GM04503 (cell line): ENCODE measurements around the gene DUOXA1.
A peak's percentile ranks its signal among the peaks of the same experiment; 100 is the strongest.

Experiments
- DNase-seq: peaks from one replicate; pipeline ENCODE4 v3.0.0-alpha.2; 2012; ENCODE audit warnings: low read depth

DUOXA1 gene

DNA sequence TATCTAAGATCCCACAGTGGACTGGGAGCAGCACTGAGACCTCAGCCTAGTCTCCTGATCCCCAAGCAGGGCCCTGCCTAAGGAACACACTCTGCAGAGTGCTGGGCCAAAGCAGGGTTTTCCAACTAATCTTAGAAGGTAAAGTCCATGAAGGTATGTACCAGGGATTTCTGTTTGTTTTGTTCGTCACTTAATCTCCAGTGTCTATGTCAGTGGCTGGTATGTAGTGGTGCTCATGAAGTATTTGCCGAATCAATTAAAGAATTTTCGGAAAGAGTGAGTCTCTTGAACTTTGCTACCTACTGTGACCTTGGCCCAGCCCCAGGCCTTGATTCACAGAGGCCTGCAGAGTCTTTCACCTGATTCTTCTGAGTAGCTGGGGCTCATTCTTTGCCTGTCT lies 1.8 kb upstream of the DUOXA1 start:
- DNase-seq: no peak

DNA sequence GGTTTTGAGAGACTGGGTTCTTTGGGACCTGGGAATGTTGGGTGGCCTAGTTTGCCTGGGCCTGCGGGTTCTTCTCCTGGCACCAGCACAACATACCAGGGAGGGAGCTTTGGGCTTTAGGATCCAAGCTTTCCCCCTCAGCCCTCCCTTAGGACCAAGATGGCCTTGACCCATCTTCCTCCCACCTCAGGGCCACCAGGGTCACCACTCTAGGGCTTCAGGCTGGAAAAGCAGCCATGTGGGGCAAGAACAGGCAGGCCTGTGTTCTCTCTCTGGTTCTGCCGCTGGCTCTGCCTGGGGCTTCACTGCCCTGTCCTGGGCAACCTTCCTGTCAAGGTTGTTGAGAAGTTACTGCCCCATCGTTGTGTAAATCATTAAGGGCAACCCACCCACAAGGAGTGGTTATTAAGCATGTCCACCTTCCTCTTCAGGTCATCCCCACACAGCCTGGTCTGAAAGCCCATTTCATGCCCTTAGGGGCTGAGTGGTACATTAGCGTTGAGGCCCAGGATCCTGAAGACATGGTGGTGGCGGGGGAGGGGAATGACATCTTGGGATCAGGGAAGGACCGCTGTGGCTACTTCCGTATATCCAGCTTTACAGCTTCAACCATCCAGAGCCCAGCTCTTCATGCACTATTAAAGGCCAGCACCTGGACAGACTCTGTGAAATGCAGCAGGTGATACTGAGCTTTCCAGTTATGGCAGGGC lies 767 bp upstream of the DUOXA1 start:
- no peak for DNase-seq

DNA sequence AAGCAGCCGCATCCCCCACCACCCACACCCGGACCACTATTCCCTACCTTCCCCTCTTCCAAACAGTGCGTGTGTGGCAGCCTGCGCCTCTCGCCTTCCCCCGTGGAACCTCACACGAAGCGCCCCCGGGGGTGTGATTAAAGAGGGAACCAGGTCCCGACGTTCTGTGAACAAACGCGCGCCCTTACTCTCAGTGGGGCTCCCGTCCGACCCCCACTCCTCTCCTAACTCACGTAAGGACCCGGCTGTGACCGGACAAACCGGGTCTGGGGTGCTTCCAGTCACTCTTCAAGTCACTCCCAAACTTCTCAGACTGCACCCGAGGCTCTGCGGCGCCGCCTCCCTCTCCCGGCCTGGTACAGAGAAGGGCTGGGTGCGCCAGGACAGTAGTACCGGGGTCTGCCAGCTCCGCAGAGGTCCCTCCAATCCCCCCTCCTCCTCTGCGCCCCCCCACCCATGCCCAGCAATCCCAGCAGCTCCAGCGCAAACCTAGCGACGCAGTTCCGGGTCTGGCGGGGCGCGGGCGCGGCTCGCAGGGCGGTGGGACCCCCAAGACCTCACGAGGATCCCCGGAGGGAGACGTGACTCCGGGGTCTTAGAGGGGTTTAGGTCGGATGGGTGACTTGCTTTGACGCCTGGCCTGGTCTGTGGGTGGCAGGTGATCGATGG lies 574 bp downstream of the DUOXA1 start:
- DNase-seq: no peak

DNA sequence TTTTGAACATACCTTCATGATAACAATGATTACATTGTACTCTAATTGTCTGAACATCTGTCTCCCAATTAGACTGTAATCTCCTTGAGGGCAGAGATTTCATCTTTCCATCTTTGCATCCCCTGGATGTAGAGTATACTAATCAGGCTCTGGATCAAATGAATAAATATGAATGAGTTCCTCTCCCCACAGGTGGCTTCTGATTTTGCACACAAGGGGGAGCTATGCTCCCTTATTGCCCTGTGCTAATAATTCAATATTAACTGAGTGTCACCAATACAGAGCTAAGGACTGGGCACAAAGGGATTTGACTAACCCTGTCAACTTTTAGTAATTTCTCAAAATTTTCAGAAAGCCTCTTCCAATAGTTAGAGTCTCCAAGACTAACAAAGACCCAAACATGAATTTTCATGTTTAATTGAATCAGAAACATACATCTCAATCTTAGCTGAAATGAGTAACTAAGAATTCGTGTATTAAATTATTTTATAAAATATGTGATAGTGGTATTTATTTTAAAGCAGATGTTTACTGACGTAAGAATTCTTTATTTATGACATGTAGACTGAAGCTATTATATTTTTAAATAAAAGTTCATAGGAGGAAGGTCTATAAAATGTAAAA lies 3.0 kb downstream of the DUOXA1 start:
- DNase-seq: no peak

DNA sequence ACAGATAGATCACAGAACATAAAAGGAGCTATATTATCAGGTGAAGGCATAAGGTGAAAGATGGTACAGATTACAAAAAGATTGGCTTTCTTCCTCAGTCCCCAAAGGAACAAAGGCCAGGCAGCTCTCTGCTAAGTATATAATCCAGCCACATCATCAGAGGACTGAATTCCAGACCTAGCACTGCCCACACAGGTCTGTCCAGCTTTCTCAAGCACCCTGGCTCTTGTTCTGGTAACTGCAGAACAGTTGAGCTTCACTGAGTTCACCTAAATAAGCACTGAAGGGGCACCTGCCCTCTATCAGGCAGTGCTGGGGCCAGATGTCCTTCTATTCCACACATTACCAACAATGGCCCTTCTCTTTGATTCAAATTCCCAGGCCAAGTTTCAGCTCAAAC lies 6.3 kb downstream of the DUOXA1 start:
- no peak for DNase-seq

DNA sequence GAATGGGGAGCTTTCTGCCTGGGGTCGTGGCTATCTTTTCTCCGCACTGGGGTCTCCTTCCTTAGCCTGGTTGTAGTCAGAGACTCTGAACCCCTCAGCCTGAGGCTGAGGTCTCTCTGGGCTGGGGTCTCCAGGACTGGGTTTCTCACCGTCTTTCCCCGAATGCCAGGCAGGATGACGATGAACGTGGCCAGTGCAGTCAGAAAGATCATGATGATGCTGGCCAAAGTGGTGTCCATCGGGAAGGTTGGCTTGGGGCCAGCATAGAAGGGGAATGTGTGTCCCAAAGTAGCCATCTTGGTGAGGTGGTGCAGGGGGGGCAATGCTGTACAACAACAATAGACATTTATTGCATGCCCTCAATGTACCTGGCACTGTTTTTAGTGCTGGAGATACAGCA lies 7.0 kb downstream of the DUOXA1 start:
- DNase-seq: no peak

DNA sequence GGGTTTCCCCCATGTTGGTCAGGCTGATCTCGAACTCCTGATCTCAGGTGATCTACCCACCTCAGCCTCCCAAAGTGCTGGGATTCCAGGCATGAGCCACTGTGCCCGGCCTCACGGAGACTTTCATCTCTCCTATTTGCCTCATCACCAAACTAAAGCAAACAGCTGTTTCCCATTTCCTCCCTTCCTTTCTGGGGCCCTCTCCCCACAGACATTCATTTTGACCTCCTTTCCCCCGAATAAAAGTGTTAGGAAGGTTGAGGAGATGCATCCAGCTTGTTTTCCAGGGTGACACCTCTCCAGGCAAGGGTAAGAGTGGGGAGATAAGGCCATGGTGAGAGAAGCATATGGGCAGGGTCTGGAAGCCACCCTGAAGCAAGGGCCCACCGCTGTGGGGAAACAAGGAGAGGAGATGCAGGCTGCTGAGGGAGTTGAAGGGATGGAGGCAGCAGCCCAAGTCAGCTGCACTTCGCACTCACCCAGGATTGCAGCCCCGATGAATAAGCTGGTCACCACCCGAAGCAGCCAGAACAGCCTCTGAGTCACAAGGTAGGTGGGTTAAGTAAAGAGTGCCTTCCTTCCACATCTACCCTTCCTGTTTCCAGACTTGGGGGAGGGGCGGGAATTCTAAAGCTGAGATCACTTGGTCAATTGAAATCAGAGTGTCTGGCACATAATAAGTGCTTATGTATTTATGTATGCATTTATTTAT lies 7.8 kb downstream of the DUOXA1 start:
- DNase-seq: peak; percentile 44

DNA sequence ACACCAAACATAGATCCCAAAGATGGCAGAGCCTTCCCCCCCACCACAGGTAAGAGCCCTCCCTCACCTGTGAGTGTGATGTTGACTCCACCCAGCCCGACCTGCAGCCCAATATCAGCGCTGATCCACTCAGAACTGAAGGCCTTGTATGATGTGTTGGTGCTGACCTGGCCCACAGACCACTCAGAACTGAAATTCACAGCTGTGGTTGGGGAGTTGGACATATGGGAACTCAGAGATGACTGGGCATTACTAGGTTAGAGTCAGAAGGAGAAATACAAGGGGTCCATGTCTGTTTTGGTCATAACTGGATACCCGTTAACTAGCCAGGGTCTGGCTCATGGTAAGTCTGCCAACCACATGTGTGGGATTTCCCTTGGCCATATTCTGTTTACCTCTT lies 8.7 kb downstream of the DUOXA1 start:
- no peak for DNase-seq

DNA sequence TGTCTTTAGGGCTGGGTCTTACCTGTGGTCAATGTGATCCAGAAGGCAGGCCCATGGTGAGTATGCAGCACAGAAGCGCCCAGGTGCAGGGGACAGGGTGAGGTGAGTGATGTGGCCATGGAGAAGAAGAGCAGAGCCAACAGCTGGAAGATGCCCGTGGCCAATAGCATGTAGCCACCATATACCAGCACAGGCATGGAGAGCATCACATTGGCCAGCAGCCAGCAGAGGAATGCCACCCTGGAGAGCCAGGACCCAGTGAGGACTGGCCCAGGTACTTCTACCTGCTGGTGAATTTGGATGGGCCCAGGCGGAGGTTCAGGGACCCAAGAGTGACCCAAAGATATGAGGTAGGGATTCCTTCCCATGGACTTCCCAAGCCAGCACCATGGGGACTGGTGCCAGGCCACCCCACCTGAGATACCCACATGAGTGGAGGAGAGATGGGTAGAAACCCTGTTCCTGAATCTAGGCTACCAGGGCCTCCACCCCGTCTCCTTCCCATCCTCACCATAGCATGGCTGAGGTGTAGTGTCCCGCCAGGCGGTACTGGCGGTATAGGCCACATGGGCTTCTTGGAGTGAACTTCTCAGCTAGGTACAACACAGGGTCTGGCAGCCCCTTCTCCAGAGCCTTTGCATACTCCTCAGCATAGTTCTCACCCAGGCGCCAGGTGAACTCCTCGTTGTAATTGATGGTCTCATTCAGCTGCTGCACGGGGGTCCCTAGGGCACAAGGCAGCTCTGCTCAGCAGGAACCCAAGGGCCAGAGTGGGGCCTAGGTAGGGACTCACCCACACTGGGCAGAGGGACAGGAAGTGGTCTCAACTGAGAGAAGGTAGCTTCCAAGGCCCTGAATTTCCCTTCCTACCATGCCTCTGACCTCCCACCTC lies 9.4 kb downstream of the DUOXA1 start:
- no peak for DNase-seq

DNA sequence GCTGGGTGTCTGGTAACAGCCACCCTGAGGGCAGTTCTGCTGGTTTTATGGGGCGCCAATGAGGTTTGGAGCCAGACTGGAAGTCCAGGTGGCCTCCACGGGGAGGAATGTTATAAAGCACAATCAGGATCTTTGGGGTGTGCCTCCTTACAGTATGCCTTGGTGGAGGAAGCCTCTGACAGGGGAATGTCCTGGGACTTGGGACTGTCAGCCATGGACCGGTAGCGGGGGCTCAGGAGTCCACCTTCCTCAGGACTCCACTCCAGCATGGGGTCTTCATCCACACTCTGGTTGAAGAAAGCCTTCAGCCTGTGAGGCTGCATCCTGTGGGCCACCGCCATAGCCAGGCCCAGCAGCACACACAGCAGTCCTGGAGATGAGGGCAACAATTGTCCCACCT lies 10.7 kb downstream of the DUOXA1 start:
- no peak for DNase-seq

DNA sequence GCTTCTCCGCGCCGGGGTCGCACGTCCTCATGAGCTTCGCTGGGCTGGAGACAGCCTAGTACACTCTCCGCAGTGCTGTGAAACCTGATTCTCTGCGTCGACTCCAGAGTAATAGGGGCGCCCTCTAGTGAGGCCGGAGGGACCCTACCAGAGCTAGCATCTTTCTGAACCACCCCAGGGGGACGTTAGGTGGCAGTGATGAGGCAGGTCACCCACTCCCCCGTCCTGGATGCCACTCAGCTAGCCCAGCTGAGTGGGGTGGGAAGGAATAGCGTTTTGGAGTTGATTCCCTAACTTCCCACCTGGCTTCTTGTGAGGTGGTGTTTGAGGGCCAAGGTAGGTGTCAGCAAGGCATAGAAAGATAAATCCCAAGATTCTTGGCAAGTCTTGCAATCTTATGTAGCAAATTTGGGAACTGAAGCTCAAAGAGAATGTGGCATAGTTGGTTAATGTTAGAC lies 11.5 kb downstream of the DUOXA1 start:
- DNase-seq: peak; percentile 30

DNA sequence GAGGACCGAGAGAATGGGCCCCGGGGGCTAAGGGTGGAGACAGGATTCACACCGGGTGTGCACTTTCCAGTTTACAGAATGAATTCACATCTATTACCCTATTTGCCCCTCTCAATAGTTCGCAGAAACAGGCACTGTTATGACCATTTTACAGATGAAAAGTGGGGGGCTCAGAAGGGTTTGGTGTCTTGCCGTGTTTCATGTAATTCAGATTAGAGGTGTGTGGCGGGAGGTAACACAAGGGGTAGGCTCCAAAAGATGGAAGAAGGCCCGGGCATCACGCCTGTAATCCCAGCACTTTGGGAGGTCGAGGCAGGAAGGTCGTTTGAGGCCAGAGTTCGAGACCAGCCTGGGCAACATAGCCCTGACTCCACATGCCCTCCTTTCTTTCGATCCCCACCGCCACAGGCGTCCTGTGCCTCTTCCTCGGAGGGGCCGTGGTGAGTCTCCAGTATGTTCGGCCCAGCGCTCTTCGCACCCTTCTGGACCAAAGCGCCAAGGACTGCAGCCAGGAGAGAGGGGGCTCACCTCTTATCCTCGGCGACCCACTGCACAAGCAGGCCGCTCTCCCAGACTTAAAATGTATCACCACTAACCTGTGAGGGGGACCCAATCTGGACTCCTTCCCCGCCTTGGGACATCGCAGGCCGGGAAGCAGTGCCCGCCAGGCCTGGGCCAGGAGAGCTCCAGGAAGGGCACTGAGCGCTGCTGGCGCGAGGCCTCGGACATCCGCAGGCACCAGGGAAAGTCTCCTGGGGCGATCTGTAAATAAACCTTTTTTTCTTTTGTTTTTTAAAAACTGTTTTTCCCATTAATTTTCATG lies 12.2 kb downstream of the DUOXA1 start:
- DNase-seq: no peak

DNA sequence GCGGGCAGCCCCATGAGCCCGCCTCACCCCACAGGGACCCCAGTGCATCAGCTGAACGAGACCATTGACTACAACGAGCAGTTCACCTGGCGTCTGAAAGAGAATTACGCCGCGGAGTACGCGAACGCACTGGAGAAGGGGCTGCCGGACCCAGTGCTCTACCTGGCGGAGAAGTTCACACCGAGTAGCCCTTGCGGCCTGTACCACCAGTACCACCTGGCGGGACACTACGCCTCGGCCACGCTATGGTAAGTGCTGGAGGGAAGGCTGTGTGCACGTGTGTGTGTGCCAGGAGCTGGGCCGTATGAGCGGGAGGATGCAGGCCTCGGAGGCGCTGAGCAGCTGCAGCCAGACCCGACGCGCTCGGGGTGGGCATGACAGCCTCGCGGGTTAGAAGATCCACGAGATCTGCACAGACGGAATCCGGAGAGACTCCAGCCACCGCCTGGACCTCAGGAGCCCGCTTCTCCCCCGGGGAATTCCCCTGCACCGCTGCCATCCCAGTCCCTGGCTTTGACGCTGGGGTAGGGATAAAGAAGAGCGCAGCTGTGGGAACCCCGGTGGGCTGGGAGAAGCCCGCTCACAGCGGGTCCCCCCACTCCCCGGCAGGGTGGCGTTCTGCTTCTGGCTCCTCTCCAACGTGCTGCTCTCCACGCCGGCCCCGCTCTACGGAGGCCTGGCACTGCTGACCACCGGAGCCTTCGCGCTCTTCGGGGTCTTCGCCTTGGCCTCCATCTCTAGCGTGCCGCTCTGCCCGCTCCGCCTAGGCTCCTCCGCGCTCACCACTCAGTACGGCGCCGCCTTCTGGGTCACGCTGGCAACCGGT lies 13.0 kb downstream of the DUOXA1 start:
- no peak for DNase-seq

DNA sequence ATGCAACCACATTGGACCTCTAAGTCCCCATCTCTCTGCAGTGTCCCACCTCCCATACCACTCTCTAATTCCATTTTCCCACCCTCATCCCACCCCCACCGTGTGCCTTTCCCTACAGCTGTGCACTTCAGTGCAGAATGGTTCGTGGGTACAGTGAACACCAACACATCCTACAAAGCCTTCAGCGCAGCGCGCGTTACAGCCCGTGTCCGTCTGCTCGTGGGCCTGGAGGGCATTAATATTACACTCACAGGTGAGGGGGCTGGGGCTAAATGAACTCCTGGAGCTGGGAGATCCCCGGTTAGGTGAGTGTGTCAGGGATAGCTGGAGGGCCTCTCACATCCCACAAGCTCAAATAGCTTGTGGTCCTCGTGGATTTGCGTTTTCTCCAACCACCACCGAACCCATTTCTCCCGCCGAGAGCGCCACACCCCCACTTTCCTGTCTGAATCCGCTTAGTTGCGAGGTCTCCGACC lies 13.6 kb downstream of the DUOXA1 start:
- no peak for DNase-seq

DNA sequence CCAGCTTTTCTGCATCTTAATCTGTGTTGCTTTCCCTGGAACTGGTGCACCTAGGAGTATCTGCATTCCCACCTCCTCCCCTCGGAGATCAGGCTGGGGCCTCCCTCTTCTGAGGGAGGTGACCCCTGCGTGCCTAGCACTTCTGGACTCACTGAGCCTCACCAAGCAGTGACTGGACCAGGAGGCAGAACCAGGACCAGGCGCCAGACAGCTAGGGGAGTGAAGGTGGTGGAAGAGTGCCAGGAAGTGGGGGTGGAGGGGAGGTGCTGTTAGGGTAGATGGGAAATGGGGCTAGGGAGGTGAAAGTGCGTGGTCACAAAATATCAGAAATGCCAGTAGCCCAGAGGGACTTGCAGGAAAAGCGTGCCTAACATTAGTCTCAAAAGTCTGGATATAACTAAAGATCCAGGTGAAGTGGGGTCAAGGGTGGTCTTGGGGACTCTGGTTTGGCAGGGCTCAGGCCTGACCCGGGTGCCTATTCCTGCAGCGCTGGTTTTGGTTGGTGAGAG lies 14.3 kb downstream of the DUOXA1 start:
- no peak for DNase-seq

DNA sequence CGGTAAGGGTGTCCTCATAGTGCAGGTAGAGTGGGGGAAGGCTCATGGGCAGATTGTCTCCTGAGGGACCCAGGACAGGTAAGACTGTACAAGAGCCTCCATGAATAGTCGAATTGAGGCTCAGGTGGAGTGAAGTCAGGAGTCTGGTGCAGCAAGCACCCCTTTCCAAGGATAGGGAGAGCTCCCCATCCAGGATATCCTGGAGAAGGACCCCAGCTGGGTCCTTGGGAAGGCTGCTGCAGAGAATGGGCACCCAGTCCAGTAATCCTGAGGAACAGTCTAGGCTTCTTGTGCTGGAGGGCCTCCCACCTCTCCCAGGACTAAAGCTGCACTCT lies 15.0 kb downstream of the DUOXA1 start:
- DNase-seq: no peak

DNA sequence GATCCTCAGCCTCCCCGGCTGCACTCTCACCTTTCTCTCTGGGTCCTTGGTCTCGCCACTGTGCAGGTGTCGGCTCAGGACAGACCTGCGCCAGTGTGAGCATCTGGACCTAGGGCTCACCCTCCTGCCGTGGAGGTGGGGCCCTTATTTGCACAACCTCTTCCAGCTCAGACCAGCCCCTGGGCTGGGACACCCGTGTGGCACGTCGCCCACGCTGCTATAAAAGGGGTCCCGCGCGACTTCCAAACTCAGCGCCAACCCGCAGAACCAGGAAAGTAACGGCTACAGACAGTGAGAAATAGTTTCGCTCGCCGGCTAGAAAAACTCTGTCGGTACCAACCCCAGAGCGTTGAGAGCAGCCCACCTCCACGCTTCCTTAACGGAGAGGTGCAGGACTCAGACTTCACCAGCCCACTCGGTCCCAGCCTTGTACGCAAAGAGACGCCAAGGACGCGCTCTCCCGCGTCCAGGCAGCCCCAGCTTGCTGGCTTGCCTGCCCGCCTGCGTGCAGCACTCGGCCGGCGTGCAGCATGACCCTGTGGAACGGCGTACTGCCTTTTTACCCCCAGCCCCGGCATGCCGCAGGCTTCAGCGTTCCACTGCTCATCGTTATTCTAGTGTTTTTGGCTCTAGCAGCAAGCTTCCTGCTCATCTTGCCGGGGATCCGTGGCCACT lies 15.5 kb downstream of the DUOXA1 start, which contains the start of the genes DUOX2 and DUOXA2:
Gene DUOX2, minus strand, starts transcription at position 97 of the 675 bp plus-strand sequence. CDS start 761 bp downstream, outside the sequence.
Gene DUOXA2, plus strand, starts transcription at position 251 of the 675 bp plus-strand sequence. Its CDS starts 280 bp downstream, at position 531.
- no peak for DNase-seq

DNA sequence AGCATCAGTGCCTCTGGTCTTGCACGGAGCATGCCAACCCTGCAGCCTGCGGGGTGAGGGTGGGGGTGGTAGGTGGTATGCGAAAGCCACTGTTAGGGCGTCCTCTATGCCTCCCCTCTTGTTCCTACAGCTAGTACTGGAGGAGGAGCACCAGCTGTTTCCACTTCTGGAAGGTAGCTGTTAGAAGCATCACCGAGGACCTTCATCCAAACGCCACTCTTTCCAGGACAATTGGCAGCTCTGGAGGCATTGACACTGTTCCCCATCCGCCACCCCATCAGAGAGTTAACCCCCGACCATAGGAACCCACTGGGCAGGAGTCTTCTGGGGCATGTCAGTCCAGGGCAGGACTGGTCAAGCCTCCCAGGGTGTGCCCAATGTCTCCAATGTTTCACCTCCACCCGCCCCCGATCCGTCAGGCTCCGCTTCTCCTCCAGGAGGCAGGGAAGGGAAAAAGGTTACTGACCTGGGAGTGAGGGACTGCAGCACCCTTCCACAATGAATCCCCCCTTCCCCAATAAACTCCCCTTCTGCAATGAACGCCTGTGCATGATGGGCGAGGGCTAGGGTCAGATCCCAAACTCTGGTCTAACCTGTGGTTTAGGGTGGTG lies 16.2 kb downstream of the DUOXA1 start:
- DNase-seq: no peak
